ENCODE results near the gene HOXC11. TPM values are rescaled to one million over a fixed set of nuclear protein-coding genes. Genes with fewer than 3 reads are reported as not detected.

HOXC11 gene
- total and polyA plus RNA-seq, 10 of the 15 experiments (the other 5 are each of a cell fraction or from before 2014, with no cell fraction given) = not detected

- POLR2A ChIA-PET = interaction anchor here (0.7 to 1.9 kb wide), 17 partner anchors 10 to 441 kb away, joined by 3 to 24 read pairs (median 3); partner anchors contain the start of genes CISTR, HOXC4, HOXC5 and HOXC6
- Histone ChIP-seq H3K79me2 (ENCODE audit: control insufficient read depth, insufficient read depth, low read length) (no peaks in the 10 kb centered on the region), H4K20me1 (ENCODE audit: control insufficient read depth, insufficient read depth) (no peaks in the 10 kb centered on the region; the same call in 1 of the 2 replicates), H3K27ac (ENCODE audit: control insufficient read depth, insufficient read depth) (no peak overlapping the region), H3K4me2 (ENCODE audit: control insufficient read depth, insufficient read depth) (peak overlapping the region; percentile 95), H3K9me3 (replicated peaks; ENCODE audit: control insufficient read depth, insufficient read depth, low read length) (no peaks in the 10 kb centered on the region), H3K27me3 (replicated peaks in 1 of 2; ENCODE audit: control insufficient read depth in 2 of 2, insufficient read depth in 2 of 2, low read length in 1 of 2) (peaks cover 10 to 26% of the 10 kb centered on the region in 2 experiments), H3K4me3 (peak overlapping the region; percentile 88), H2AFZ (ENCODE audit: control insufficient read depth, low read depth, low read length) (peak overlapping the region; percentile 89), H3K9ac (ENCODE audit: control insufficient read depth, insufficient read depth, low read length) (peak overlapping the region; percentile 93), H3K36me3 (ENCODE audit: control insufficient read depth in 2 of 2, insufficient read depth in 2 of 2, low read length in 1 of 2) (no peaks in the 10 kb centered on the region), H3K4me1 (ENCODE audit: control insufficient read depth, insufficient read depth, low read length) (peaks cover 21% of the 10 kb centered on the region)
- in situ Hi-C loops (cut with MboI) (no loop called here), intact Hi-C loops (cut with micrococcal nuclease; ENCODE audit: unreplicated experiment) (no loop called here)
- 5% methylated on average over 24 of the region's 24 CpGs for WGBS (ENCODE audit: insufficient coverage, insufficient replicate concordance, low lambda C conversion rate, missing lambda C conversion rate)
- SMC1A ChIA-PET (ENCODE audit: uncharacterized antibody, unreplicated experiment) = interaction anchor here (0.6 to 2.5 kb wide), 18 partner anchors 9 to 199 kb away, joined by 3 to 22 read pairs (median 4); partner anchors contain the start of genes HOXC10, HOXC4, HOXC5 and HOXC6
- BruUV-seq (replicated peaks) = no TSS peak
- CTCF ChIA-PET = interaction anchor here (0.5 to 3.8 kb wide), 18 partner anchors 9 to 308 kb away, joined by 3 to 27 read pairs (median 12); partner anchors contain the start of genes COPZ1, HOXC10, HOXC4 and HOXC5
- FAIRE-seq = no peak
- peak; percentile 64 for ATAC-seq
- no peak for DNase-seq (ENCODE audit: low read depth, low spot score)
- RAD21 ChIA-PET (ENCODE audit: unreplicated experiment) = interaction anchor here (0.7 to 2.1 kb wide), 18 partner anchors 9 to 274 kb away, joined by 3 to 21 read pairs (median 5); partner anchors contain the start of genes CISTR, HOXC10, HOXC4 and HOXC5
- TF ChIP-seq YBX1 (IDR thresholded peaks at IDR 0.05) (no peak), ELK1 (IDR thresholded peaks at IDR 0.05; ENCODE audit: low read depth, low read length) (0 out of 2 replicates have a peak, but pooled peaks have one; percentile 23), PAX8 (IDR thresholded peaks at IDR 0.05) (no peak), KAT2A (conservative IDR thresholded peaks at IDR 0.05; ENCODE audit: control insufficient read depth, low read depth, low read length) (no peak), PKNOX1 (IDR thresholded peaks at IDR 0.05) (peak; percentile 75), IKZF1 (conservative IDR thresholded peaks at IDR 0.05) (no peak), FOXM1 (IDR thresholded peaks at IDR 0.05; ENCODE audit: low read depth, low read length) (no peak), MEF2A (IDR thresholded peaks at IDR 0.05; ENCODE audit: insufficient read depth, low read depth, low read length) (no peak), HDGF (IDR thresholded peaks at IDR 0.05) (no peak), MTA3 (IDR thresholded peaks at IDR 0.05; ENCODE audit: borderline replicate concordance, low read length) (no peak), NR2C1 (IDR thresholded peaks at IDR 0.05) (no peak), ZZZ3 (IDR thresholded peaks at IDR 0.05; ENCODE audit: control insufficient read depth, insufficient read length, low read depth) (no peak), YY1 (IDR thresholded peaks at IDR 0.05; ENCODE audit: low read depth, low read length) (no peak), RUNX3 (IDR thresholded peaks at IDR 0.05; ENCODE audit: low read length) (no peak), HSF1 (IDR thresholded peaks at IDR 0.05; ENCODE audit: low read depth, low read length) (no peak), ZBTB4 (CRISPR knock-in tag; IDR thresholded peaks at IDR 0.05) (no peak), SMC3 (IDR thresholded peaks at IDR 0.05; ENCODE audit: borderline replicate concordance, low read length) (no peak)
These were observed 44.3 kb downstream of the HOXC11 start for GRCh38 chr12:54017027-54017788.

Data from GM12878 (cell line).